CMK (cell line): ENCODE measurements around the gene CYP26C1.
A peak's percentile ranks its signal among the peaks of the same experiment; 100 is the strongest.

Source experiments
- DNase-seq: peaks from one replicate; pipeline ENCODE4 v3.0.0-alpha.2; 2010; ENCODE audit warnings: low read depth

Gene CYP26C1

DNA sequence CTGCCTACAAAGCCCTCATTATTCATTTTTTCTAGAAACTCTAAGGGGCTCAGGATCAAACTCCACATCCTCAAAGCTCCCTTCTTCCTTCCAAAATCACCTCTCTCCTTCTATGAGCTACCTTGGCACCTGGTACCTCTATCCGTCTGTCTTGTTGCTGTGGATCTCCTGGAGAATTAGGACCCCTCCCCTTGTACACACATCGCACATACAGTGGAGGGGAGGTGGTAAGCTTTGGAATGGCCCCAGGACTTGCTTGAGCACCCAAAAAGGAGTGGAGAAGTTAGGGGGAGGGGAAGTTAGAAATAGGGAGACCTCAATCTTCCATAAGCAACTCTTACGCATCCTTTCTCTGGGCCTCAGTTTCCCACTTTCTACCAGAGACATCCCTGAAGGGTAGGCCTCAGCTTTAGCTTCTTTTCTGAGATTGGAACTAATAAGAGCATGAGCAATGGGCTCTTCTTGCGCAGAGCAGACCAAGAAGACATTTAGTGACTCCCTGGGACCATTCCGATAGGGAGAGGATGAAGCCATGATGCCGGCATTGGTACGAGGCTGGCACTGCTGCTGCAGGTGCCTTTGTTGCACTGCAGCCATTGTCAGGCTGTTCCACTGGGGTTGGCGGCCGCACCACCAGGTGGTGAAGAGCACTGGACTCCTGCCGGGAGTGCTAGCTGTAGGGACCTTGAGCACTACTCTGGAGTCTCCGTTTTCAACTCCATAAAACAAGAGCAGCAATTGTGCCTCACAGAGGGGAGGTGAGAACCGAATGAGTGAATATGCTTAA, 4.5 kb downstream of the CYP26C1 start:
- DNase-seq, result no peak

DNA sequence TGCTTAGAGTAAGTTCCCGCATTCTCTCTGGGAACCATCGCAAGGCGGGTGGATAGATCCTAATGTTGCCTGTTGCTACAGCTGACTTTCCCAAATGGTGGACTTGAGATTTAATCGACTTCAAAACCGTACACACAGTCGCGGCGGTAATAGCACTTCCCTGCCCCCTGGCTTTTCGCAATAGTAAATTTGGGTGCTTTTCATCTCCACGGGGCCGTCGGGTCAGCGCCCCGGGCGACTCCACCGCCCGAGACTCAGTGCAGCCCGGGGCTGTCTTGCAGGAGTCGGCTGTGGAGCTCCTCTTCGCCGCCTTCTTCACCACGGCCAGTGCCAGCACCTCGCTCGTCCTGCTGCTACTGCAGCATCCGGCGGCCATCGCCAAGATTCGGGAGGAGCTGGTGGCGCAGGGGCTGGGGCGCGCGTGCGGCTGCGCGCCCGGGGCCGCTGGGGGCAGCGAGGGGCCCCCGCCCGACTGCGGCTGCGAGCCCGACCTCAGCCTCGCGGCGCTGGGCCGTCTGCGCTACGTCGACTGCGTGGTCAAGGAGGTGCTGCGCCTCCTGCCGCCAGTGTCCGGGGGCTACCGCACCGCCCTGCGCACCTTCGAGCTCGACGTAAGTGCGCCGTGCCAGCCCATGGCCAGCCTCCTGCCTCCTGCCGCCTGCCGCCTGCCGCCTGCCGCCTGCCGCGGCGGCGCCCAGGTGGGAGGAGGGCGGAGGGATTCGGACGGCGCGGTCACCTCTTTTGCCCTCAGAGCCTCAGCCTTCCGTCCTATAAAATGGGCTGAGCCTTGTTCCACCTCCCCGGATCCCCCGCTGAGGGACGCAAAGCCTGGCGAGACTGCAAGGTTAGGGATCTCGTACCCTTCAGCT, 5.3 kb downstream of the CYP26C1 start:
- DNase-seq, result no peak

DNA sequence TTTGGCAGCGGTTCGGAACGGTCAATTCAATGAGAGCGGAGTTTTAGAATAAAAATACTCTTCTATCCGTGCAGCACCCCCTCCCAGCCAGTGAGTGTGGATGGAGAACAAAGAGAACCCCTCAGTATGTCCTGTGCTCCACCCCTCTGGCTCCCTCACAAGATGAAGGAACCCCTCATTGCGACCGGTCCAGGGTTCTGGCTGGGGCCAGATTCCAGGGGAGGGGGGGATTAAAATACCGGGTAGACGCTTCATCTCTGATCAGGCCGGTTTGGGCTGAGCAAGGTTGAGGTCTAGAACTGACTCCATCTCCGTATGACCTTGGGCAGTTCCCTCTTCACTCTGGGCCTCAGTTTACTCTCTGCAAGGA, 5.9 kb downstream of the CYP26C1 start:
- no peak for DNase-seq

DNA sequence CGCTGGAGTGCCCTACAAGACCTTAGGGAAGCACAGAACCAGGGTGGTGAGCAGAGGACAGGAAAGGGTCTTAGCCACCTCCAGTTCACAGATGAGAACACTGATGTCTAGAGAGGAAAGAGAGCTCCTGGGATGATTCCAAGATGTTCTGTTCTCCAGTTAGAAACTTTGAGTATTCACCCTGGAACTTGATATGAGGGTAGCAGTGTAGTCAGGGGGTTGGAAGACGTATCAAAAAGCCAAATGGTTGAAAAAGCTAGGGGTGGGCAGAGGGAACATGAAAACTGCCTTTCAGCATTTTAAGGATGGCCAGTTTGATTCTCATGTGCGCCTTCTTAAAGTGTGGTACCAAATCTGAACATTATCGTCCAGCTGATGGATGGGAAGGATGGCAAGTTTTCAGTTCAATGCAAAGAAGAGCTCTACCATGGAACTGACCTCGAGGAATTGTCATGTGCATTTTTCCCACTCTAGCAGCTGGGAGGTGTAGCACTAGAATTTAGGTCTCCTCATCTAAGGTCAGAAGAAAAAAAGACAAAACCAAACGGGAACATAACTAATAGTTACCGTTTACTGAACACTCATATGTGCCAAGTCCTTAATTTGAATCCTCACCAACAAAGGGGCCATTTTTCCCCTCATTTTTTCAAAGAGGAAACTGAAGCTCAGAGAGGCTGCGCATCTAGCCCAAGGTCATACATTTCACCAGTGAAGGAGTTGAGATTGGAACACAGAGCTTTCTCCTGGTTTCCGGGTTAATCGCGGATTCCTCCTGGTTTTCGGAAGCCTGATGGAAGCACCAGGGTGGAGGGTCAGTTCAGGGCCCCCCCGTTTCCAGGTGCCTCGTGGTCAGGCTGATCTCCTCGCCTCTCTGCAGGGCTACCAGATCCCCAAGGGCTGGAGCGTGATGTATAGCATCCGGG, 7.1 kb downstream of the CYP26C1 start:
- DNase-seq, result no peak

DNA sequence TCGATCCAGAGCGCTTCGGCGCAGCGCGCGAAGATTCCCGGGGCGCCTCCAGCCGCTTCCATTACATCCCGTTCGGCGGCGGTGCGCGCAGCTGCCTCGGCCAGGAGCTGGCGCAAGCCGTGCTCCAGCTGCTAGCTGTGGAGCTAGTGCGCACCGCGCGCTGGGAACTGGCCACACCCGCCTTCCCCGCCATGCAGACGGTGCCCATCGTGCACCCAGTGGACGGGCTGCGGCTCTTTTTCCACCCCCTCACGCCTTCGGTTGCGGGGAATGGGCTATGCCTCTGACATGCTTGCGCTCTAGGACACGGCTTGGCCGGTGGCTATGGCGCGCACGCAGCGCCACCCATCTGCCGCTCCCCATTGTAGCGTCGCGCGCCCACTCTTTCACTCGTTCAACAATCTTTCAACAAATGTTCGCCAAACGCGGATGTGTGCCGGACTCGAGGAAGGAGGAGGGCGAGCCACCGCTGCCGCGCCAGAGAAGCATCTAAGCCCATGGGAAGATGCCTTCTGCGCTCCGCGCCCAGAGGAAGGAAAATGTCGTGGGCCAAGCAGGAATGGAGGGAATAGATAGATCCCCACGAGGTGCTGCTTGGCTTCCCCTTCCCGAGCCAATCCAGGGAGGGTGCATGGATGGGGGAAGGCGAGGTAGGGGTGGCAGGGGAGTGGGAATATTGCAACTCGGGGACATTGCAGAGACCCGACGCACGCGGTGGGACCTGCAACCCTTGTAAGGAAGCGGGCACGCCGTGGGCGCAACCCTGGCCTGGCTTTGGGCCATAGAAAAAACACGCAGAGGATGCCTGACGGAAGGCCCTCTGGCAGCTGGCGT, 8.0 kb downstream of the CYP26C1 start:
- DNase-seq, result no peak

DNA sequence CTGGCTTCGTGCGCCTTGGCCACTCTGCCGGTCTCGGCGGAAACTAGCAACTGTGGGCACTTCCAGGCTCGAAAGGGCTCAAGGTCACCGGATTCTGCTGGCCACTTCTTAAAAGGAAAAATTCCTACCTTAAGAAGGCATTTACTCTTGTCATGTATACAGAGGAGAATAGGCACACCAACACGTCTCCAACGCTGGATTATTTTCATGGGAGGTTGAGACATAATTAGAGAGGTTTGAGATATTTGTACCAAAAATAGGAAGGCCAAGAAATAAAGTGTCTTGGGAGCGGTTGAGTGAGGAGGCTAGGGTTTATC, 8.6 kb downstream of the CYP26C1 start:
- DNase-seq, result no peak

DNA sequence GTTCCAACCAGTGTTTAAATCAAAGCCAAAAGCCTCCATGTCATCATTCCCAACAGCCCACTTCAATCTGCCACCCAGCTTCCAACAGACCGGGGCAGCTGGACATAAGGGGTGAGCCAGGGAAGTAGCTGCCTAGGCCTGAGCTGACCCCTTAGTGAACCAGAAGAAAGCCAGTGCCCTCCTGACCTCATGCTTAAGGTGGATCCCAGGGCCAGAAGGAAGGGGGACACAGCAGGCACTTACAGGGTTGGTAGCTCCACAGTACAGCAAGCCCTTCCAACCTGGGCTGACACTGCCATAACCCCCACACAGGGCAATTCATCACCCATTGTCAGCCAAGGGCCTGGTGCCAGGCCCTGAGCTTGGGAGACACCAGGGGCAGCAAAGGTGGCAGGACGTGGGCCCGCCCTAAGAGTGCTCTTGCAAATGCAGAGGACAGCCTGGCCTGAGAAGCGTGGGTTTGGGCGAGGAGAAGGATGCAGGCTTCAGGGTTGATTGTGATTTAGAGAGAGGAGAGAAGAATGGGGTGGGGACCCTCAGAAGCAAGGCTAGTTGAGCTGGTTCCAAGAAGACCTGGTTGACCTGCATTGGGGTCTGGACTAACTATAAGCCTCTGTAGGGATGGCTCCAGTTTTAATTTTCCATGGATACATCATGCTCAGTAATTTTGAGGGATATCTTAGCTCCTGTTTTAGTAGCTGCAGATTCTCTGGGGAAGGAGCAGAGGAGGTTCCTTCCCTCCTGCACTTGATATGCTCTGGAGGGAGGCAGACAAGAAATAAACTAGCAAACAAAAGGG, 10.0 kb downstream of the CYP26C1 start:
- DNase-seq, result no peak

DNA sequence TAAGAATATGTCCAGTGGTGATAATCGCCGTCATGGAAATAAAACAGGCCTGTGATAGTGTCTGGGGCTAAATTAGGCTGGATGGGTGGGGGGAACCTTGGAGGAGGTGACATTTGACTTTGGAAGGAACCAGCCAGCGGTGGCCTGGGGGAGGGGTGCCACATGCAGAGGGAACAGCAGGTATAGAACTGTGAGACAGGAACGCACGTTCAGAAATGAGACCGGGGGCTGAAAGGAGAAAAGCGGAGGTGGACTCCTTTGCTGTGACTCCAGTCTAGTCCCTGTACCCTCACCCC, 10.5 kb downstream of the CYP26C1 start:
- DNase-seq, result no peak

DNA sequence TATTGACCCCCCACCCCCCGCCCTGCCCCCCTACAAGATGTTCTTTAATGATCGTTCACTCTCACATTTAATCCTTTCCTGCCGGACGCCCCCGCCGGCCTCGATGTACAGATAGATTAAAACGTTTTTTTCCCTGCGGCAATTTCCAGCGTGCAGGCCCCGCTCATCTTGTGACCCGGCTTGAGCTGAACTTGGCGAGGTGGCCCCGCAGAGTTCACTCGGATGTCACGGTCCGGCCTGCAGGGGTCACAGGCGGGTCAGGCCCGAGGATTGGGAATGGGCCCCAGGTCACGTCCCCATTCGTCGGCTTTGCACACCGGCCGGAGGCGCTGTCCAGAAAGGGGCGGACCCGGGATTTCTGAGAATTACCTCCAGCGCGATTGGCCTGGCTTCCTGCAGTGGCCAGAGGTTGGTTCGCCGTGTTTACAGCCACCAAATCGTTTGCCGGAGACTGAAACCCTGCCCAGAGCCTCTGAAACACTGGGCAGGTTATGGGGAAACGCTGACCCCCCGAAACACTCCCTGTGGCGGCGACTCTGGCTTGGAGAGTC, 11.2 kb downstream of the CYP26C1 start:
- DNase-seq, result peak; percentile 32

DNA sequence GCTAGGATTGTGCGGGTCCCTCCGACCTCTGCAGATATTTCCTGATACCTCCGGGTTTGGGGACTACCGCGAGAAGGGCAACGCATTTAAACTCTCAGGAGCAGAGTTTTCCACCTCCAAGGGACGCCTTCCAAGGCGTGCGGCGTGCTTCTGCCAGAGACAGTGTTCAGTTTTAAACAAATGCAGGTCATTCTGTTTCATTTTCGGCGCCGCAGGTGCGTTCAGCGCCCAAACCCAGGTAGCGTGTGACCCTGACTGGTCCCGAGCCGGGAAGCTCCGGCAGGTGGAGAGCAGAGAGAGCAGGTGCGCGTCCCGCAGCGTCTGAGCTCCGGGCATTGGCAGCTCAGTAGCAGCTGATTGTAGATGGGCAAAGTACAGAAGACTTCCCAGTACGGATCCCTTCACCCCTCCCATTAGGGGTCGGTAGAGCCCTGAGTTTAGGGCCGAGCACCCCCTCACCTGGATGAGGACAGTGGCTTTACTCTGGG, 11.7 kb downstream of the CYP26C1 start:
- DNase-seq, result no peak

DNA sequence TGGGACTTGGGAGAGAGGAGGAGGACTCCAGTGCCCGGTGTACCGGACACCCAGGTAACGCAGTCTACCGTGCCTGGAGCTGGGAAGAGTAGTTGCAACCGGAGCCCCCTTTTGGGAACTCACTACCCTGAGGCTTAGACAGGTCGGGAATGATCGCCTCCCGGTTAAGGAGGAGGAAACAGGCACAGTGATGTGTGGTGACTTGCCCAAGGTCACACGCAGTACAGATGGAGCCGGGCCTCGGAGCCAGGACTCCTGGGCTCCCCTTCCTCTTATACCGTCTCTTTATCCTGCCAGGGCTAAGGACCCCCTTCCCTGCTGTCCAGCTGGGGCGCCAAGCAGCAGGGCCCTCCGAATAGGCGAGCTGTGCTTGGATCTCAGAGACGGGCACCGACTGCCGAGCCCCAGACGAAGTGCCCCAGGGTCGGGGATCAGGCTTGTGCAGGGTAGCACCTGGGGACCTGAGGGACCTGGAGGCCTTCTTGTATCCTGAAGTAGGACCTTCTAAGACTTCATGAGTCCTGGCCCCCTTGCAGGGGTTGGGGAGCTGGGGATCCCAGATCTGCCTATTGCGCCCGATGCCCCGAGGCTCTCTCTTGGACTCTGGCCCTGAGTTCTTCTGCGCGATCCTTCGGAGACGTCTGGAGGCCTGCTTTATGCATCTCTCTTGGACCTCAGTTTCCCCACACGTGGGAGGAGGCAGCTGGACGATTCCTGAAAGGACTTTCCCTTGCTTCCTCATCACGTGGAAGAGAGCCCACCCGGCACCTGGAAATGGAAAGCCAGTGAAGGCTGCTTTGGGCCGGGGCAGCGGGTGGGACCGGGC, 12.3 kb downstream of the CYP26C1 start:
- DNase-seq, result no peak

DNA sequence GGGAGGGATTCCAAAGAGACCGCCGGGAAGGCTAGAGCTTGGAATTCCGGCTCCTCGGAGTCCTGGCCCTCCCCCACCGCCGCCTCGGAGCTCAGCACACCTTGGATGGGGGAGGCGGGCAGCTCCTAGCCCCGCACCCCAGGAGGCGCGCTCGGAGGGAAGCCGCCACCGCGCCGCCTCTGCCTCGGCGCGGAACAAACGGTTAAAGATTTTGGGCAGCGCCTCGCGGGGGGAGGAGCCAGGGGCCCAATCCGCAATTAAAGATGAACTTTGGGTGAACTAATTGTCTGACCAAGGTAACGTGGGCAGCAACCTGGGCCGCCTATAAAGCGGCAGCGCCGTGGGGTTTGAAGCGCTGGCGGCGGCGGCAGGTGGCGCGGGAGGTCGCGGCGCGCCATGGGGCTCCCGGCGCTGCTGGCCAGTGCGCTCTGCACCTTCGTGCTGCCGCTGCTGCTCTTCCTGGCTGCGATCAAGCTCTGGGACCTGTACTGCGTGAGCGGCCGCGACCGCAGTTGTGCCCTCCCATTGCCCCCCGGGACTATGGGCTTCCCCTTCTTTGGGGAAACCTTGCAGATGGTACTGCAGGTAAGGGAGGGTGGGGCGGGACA, 13.0 kb downstream of the CYP26C1 start, which contains the start of gene CYP26A1:
CYP26A1 (plus strand) TSS at position 355 of the 608 bp plus-strand sequence; CDS start at position 397, 42 bp downstream.
- DNase-seq, result no peak

DNA sequence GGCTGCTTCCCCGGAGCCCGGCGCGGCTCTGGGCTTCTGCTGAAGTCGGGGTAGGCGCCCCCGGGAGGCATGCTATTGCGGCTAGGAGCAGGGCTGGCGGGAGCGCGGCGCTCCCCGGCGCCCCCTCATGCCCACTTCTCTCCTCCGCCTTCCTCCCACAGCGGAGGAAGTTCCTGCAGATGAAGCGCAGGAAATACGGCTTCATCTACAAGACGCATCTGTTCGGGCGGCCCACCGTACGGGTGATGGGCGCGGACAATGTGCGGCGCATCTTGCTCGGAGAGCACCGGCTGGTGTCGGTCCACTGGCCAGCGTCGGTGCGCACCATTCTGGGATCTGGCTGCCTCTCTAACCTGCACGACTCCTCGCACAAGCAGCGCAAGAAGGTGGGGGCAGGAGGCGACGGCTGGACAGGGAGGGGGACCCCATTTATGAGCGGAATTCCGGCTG, 13.6 kb downstream of the CYP26C1 start:
- peak; percentile 67 for DNase-seq

DNA sequence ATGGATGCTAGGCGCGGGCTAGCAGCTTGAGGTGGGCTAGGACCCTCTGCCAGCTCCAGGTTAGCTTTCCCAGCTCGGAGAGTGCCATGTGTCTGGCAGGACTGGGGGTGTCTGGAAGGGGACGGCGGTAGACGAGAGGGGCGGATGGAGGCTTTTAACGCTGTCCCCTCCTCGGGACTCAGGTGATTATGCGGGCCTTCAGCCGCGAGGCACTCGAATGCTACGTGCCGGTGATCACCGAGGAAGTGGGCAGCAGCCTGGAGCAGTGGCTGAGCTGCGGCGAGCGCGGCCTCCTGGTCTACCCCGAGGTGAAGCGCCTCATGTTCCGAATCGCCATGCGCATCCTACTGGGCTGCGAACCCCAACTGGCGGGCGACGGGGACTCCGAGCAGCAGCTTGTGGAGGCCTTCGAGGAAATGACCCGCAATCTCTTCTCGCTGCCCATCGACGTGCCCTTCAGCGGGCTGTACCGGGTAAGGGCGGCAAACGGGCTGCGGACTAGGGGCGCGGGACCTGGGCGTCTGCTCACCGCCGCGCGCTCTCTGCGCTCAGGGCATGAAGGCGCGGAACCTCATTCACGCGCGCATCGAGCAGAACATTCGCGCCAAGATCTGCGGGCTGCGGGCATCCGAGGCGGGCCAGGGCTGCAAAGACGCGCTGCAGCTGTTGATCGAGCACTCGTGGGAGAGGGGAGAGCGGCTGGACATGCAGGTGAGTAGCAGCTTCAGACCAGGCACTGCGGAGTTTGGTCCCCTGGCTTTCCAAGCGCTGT, 14.2 kb downstream of the CYP26C1 start:
- no peak for DNase-seq

DNA sequence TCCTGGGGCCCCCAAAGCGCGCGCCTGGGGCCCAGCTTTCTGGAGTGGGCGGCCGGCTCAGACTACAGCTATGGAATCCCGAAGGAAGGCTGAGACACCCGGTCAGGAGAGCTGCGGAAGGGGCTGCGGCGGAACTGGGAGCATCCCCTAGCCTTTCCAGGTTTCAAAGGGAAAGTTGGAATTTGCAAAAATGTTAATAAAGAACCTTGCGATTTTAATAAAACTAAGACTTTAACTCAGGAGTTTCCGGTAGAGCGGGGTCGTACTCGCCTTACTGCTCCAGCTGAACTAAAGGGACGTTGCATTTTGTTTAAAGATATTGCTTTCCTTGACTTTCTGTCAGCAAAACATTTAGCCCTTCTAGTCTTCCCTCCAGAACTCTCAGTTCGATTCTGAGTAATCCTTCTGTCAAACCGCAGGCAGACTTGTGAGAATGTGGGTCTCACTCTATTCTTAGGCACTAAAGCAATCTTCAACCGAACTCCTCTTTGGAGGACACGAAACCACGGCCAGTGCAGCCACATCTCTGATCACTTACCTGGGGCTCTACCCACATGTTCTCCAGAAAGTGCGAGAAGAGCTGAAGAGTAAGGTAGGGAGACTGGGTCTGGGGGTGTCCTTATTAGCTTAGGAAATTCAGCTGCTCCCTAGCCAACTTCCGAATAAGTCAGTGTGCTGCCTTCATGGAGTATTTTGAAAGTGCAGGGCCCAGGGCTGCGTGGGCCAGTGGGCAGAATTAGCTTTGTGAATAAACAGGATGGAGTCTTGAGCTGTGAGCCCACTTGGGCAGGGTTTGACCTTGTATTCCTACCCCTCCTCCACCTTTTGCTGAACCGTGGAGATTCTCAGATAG, 15.0 kb downstream of the CYP26C1 start:
- no peak for DNase-seq

DNA sequence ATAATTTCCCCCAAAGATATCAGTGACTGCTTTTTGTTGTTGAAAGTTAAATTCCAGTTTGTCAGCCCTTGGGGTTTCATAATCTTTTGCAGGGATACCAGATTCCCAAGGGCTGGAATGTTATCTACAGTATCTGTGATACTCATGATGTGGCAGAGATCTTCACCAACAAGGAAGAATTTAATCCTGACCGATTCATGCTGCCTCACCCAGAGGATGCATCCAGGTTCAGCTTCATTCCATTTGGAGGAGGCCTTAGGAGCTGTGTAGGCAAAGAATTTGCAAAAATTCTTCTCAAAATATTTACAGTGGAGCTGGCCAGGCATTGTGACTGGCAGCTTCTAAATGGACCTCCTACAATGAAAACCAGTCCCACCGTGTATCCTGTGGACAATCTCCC, 16.3 kb downstream of the CYP26C1 start:
- DNase-seq, result no peak

DNA sequence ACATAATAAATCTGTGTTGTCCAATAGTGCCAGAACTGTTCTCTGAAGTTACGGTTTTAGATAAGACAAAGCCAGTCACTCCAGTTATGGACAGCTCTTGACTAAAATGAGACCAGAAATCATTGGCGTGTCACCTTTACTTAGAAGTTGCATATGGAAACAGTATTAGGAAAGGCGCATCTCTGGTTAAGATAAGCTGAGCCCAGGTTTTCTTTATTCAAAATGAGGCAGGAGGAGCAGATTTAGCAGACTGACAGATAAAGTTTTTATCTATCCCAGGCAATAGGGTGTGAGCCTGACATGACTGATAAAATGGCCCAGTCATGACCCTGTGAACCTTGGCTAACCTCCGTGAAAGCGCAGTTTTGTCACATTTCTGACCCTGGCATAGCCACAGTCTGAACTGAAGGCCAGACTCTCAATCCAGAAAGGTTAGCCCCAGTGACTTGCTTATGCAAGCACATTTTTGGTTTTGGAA, 17.3 kb downstream of the CYP26C1 start:
- no peak for DNase-seq
